H9 (cell line): ENCODE measurements around the gene GJA10. TPM values are rescaled to one million over a fixed set of nuclear protein-coding genes. Genes with fewer than 3 reads are reported as not detected.
"Not testable (repeated sequence)": the region's sequence is repeated elsewhere in the genome, so short reads cannot be mapped to it uniquely, and the experiment has no call there.

Source experiments
- DNase-seq: peaks from one replicate; pipeline ENCODE4 v3.0.0-alpha.2; 2017
- H2AFZ ChIP-seq: one replicate; pipeline ENCODE4 v1.6.1; 2013; ENCODE audit warnings: mild to moderate bottlenecking, low read length, control low read depth, moderate library complexity
- H2AK5ac ChIP-seq: 2 replicates; pipeline ENCODE4 v1.6.1; 2013; ENCODE audit warnings: low read length, control low read depth, mixed read lengths; ENCODE audit not compliant: insufficient read length
- H2BK120ac ChIP-seq: one replicate; pipeline ENCODE4 v1.6.1; 2013; ENCODE audit warnings: low read depth, mild to moderate bottlenecking, low read length, control low read depth, inconsistent platforms; ENCODE audit not compliant: poor library complexity, severe bottlenecking
- H2BK12ac ChIP-seq: 2 replicates; pipeline ENCODE4 v1.6.1; 2013; ENCODE audit warnings: low read length, control low read depth, mixed read lengths, low read depth; ENCODE audit not compliant: insufficient read length
- H2BK15ac ChIP-seq: 2 replicates; pipeline ENCODE4 v1.6.1; 2013; ENCODE audit warnings: low read depth, low read length, control low read depth
- H2BK20ac ChIP-seq: one replicate; pipeline ENCODE4 v1.6.1; 2013; ENCODE audit warnings: low read depth, mild to moderate bottlenecking, low read length, control low read depth, inconsistent platforms; ENCODE audit not compliant: poor library complexity, severe bottlenecking
- H2BK5ac ChIP-seq: 2 replicates; pipeline ENCODE4 v1.6.1; 2013; ENCODE audit warnings: low read length, control low read depth, mixed read lengths; ENCODE audit not compliant: insufficient read length
- H3K14ac ChIP-seq: 2 replicates; pipeline ENCODE4 v1.6.1; 2013; ENCODE audit warnings: low read length, control low read depth; ENCODE audit not compliant: insufficient read depth
- H3K18ac ChIP-seq: 2 replicates; pipeline ENCODE4 v1.6.1; 2013; ENCODE audit warnings: low read depth, mild to moderate bottlenecking, mixed read lengths, low read length, control low read depth; ENCODE audit not compliant: insufficient read length
- H3K23ac ChIP-seq: 2 replicates; pipeline ENCODE4 v1.6.1; 2013; ENCODE audit warnings: low read length, control low read depth, mixed read lengths, low read depth; ENCODE audit not compliant: insufficient read length
- H3K23me2 ChIP-seq: 2 replicates; pipeline ENCODE4 v1.6.1; 2013; ENCODE audit warnings: low read depth, mild to moderate bottlenecking, mixed read lengths, low read length, control low read depth; ENCODE audit not compliant: insufficient read length, poor library complexity, severe bottlenecking
- H3K27ac ChIP-seq: 2 replicates; pipeline ENCODE4 v1.5.1; 2013; ENCODE audit warnings: low read length, control low read depth, mixed read lengths, low read depth; ENCODE audit not compliant: insufficient read length
- H3K27me3 ChIP-seq: 2 replicates; pipeline ENCODE4 v1.6.1; 2013; ENCODE audit warnings: low read length, control low read depth, inconsistent platforms; ENCODE audit not compliant: insufficient read depth
- H3K4ac ChIP-seq: 2 replicates; pipeline ENCODE4 v1.6.1; 2013; ENCODE audit warnings: low read depth, mild to moderate bottlenecking, control low read depth, inconsistent platforms, low read length, moderate library complexity
- H3K4me1 ChIP-seq: 2 replicates; pipeline ENCODE4 v1.6.1; 2013; ENCODE audit warnings: low read length, control low read depth, inconsistent platforms; ENCODE audit not compliant: insufficient read depth
- H3K4me2 ChIP-seq: 2 replicates; pipeline ENCODE4 v1.6.1; 2013; ENCODE audit warnings: low read length, control low read depth, mixed read lengths; ENCODE audit not compliant: insufficient read length, insufficient read depth
- H3K56ac ChIP-seq: 2 replicates; pipeline ENCODE4 v1.6.1; 2013; ENCODE audit warnings: low read depth, mild to moderate bottlenecking, mixed read lengths, low read length, control low read depth; ENCODE audit not compliant: insufficient read length
- H3K79me1 ChIP-seq: 2 replicates; pipeline ENCODE4 v1.6.1; 2013; ENCODE audit warnings: low read depth, mild to moderate bottlenecking, moderate library complexity, low read length, control low read depth, inconsistent platforms; ENCODE audit not compliant: insufficient read depth, poor library complexity, severe bottlenecking
- H3K79me2 ChIP-seq: 2 replicates; pipeline ENCODE4 v1.6.1; 2013; ENCODE audit warnings: low read length, control low read depth, inconsistent platforms; ENCODE audit not compliant: insufficient read depth
- H3K9ac ChIP-seq: 2 replicates; pipeline ENCODE4 v1.6.1; 2013; ENCODE audit warnings: low read length, control low read depth, mixed read lengths; ENCODE audit not compliant: insufficient read length; ENCODE audit errors: extremely low read depth
- H3K9me3 ChIP-seq: one replicate; pipeline ENCODE4 v1.6.1; 2013; ENCODE audit warnings: low read depth, low read length, inconsistent platforms; ENCODE audit not compliant: control insufficient read depth
- H3T11ph ChIP-seq: one replicate; pipeline ENCODE4 v1.6.1; 2013; ENCODE audit warnings: mild to moderate bottlenecking, low read length, control low read depth, inconsistent platforms
- H4K20me1 ChIP-seq: one replicate; pipeline ENCODE4 v1.6.1; 2013; ENCODE audit not compliant: control insufficient read depth, insufficient read length, insufficient read depth
- H4K5ac ChIP-seq: 2 replicates; pipeline ENCODE4 v1.6.1; 2013; ENCODE audit warnings: low read depth, mild to moderate bottlenecking, mixed read lengths, low read length, control low read depth; ENCODE audit not compliant: insufficient read length
- H4K8ac ChIP-seq: replicated peaks from 2 replicates; pipeline ENCODE4 v1.6.1; 2013; ENCODE audit warnings: low read length, control low read depth, mixed read lengths, low read depth; ENCODE audit not compliant: insufficient read length
- H4K91ac ChIP-seq: 2 replicates; pipeline ENCODE4 v1.6.1; 2013; ENCODE audit warnings: low read depth, mild to moderate bottlenecking, moderate library complexity, mixed read lengths, low read length, control low read depth; ENCODE audit not compliant: insufficient read length
- H3K27ac Mint-ChIP-seq, 3 experiments: 2 replicates in 2 of 3; 3 replicates in 1 of 3; pipeline ENCODE4 v1.8.0; 2020 to 2021; ENCODE audit warnings: mixed read lengths in 3 of 3, mild to moderate bottlenecking in 1 of 3, moderate library complexity in 1 of 3
- H3K27me3 Mint-ChIP-seq: 2 replicates; pipeline ENCODE4 v1.8.0; 2021; ENCODE audit warnings: low read depth, mild to moderate bottlenecking, moderate library complexity, mixed read lengths
- H3K36me3 Mint-ChIP-seq, 3 experiments: 2 replicates in 2 of 3; 3 replicates in 1 of 3; pipeline ENCODE4 v1.8.0; 2020 to 2021; ENCODE audit warnings: low read depth in 3 of 3, mixed read lengths in 3 of 3; ENCODE audit not compliant: insufficient read depth in 1 of 3
- H3K4me1 Mint-ChIP-seq, 2 experiments: 2 replicates each; pipeline ENCODE4 v1.8.0; 2020; ENCODE audit warnings: mixed read lengths in 2 of 2
- H3K4me3 Mint-ChIP-seq, 2 experiments: 2 replicates in 1 of 2; 3 replicates in 1 of 2; pipeline ENCODE4 v1.8.0; 2020 to 2021; ENCODE audit warnings: mild to moderate bottlenecking in 2 of 2, mixed read lengths in 2 of 2, moderate library complexity in 1 of 2
- H3K9me3 Mint-ChIP-seq, 2 experiments: 2 replicates in 1 of 2; 3 replicates in 1 of 2; pipeline ENCODE4 v1.8.0; 2020; ENCODE audit warnings: mild to moderate bottlenecking in 2 of 2, mixed read lengths in 2 of 2, moderate library complexity in 1 of 2
- CTCF ChIP-seq: fragments of 200-600 bp; sonication (generic); conservative IDR thresholded peaks from 3 replicates; pipeline ENCODE4 v1.8.0; 2021; ENCODE audit warnings: antibody characterized with exemption, mild to moderate bottlenecking
- WGBS: extraction: QIAGEN DNeasy Blood & Tissue Kit; methylation state at CpG from one replicate; pipeline ENCODE4 v1.1.7; 2013; ENCODE audit warnings: missing lambda C conversion rate, low lambda C conversion rate, mixed read lengths; ENCODE audit not compliant: insufficient read length; ENCODE audit errors: extremely low coverage; 5-methylcytosine and 5-hydroxymethylcytosine counted together
- total RNA-seq: library from RNA; stranded (reverse); gene quantifications from 2 replicates; pipeline ENCODE4 v1.2.1, GENCODE V29; 2021

Gene GJA10
- total RNA-seq, 1 experiment from 2014 or later = not detected

GRCh38 chr6:89888871-89889270, 5.4 kb upstream of the GJA10 start:
- Histone ChIP-seq H2BK120ac (no peak overlapping the region), H3K23me2 (no peaks in the 10 kb centered on the region), H3K4me1 (no peaks in the 10 kb centered on the region), H3K79me2 (no peaks in the 10 kb centered on the region), H3K23ac (no peak overlapping the region), H4K8ac (no peak overlapping the region), H2AK5ac (no peak overlapping the region), H3T11ph (no peak overlapping the region), H3K27me3 (no peaks in the 10 kb centered on the region), H2BK20ac (no peak overlapping the region), H3K14ac (no peak overlapping the region), H3K9ac (no peak overlapping the region), H3K79me1 (no peaks in the 10 kb centered on the region), H4K20me1 (no peaks in the 10 kb centered on the region), H2BK15ac (no peak overlapping the region), H3K56ac (no peak overlapping the region), H3K27ac (no peak overlapping the region), H2BK5ac (no peak overlapping the region), H4K91ac (no peak overlapping the region), H2AFZ (no peak overlapping the region), H2BK12ac (no peak overlapping the region), H3K18ac (no peak overlapping the region), H3K9me3 (no peaks in the 10 kb centered on the region), H3K4me2 (no peak overlapping the region), H4K5ac (no peak overlapping the region), H3K4ac (no peak overlapping the region)
- Mint-ChIP-seq H3K4me3 (no peak overlapping the region), H3K4me1 (peaks cover 16 to 19% of the 10 kb centered on the region in 2 experiments), H3K36me3 (no peaks in the 10 kb centered on the region), H3K27ac (no peak overlapping the region), H3K27me3 (peaks cover 64% of the 10 kb centered on the region), H3K9me3 (no peaks in the 10 kb centered on the region)
- no CpG with 5 or more reads among the region's 3 CpGs for WGBS
- no peak for TF ChIP-seq CTCF
- no peak for DNase-seq

- not testable (repeated sequence) for H3K4me2 ChIP-seq, H2BK5ac ChIP-seq, H3K56ac ChIP-seq, H3K18ac ChIP-seq, H2BK12ac ChIP-seq, H3K14ac ChIP-seq, H3K23me2 ChIP-seq, H4K8ac ChIP-seq, H2BK20ac ChIP-seq, H2BK15ac ChIP-seq, H3T11ph ChIP-seq, H3K4me1 ChIP-seq, H2AK5ac ChIP-seq, H2AFZ ChIP-seq, H3K4ac ChIP-seq, H3K27ac ChIP-seq, H4K91ac ChIP-seq, H3K36me3 Mint-ChIP-seq, H4K20me1 ChIP-seq, H3K27me3 ChIP-seq, H2BK120ac ChIP-seq, H3K23ac ChIP-seq, H3K79me2 ChIP-seq, H3K79me1 ChIP-seq, H3K9me3 Mint-ChIP-seq, H3K9me3 ChIP-seq, H4K5ac ChIP-seq, DNase-seq, H3K9ac ChIP-seq
- WGBS = no CpG with 5 or more reads among the region's 11 CpGs
- Mint-ChIP-seq H3K4me3 (peak overlapping the region; percentile 16 to 24; a peak in 3 of 5 replicates), H3K27ac (peak overlapping the region in 2 of 3 experiments; percentile 2 to 35; a peak in 2 of 7 replicates), H3K27me3 (peaks cover 78% of the 10 kb centered on the region), H3K4me1 (peaks cover 22 to 25% of the 10 kb centered on the region in 2 experiments)
Measured at GRCh38 chr6:89890845-89891528, 3.3 kb upstream of the GJA10 start.
